CD4-positive, alpha-beta memory T cell (primary cell): ENCODE measurements around the gene VPS41. TPM values are rescaled to one million over a fixed set of nuclear protein-coding genes. Genes with fewer than 3 reads are reported as not detected.

Experiments used
- CTCF ChIA-PET: fragments of 350-600 bp; sonication (Branson Sonifier 250); formaldehyde crosslinking; loops from one replicate; lab custom pipeline; 2021; ENCODE audit warnings: inconsistent platforms; ENCODE audit not compliant: partially characterized antibody; lab: Charles Lee
- POLR2A ChIA-PET: fragments of 350-600 bp; sonication (Branson Sonifier 250); formaldehyde crosslinking; loops from one replicate; lab custom pipeline; 2021; ENCODE audit not compliant: partially characterized antibody; lab: Charles Lee
- DNase-seq, 5 donors: peaks; one replicate each; pipeline versions ENCODE4 v3.0.0 to v3.0.0-alpha.2; 2020 to 2022; ENCODE audit warnings: mixed read lengths in 1 of 5
- H3K27ac ChIP-seq: one replicate; pipeline ENCODE4 v1.7.0; 2013; ENCODE audit warnings: low read depth, low read length
- H3K27me3 ChIP-seq: 2 replicates; pipeline ENCODE4 v1.7.0; 2013; ENCODE audit warnings: mild to moderate bottlenecking, low read length, moderate library complexity; ENCODE audit not compliant: insufficient read depth
- H3K36me3 ChIP-seq: 2 replicates; pipeline ENCODE4 v1.7.0; 2013; ENCODE audit warnings: mild to moderate bottlenecking, low read length, moderate library complexity; ENCODE audit not compliant: insufficient read depth
- H3K4me1 ChIP-seq: 2 replicates; pipeline ENCODE4 v1.7.0; 2013; ENCODE audit warnings: mild to moderate bottlenecking, low read length, moderate library complexity; ENCODE audit not compliant: insufficient read depth
- H3K4me3 ChIP-seq, 2 donors: one replicate each; pipeline ENCODE4 v1.7.0; 2013; ENCODE audit warnings: low read length in 2 of 2, mild to moderate bottlenecking in 1 of 2
- H3K9me3 ChIP-seq, 2 donors: one replicate each; pipeline ENCODE4 v1.7.0; 2013; ENCODE audit warnings: low read length in 2 of 2, control low read depth in 1 of 2; ENCODE audit not compliant: control insufficient read depth in 1 of 2
- H3K27ac Mint-ChIP-seq, 7 donors: one replicate each; pipeline ENCODE4 v1.8.0; 2020 to 2021; ENCODE audit warnings: mixed read lengths in 7 of 7, mild to moderate bottlenecking in 6 of 7, inconsistent platforms in 3 of 7, moderate library complexity in 3 of 7
- H3K27me3 Mint-ChIP-seq, 2 donors: one replicate each; pipeline ENCODE4 v1.8.0; 2020 to 2021; ENCODE audit warnings: mixed read lengths in 2 of 2
- H3K36me3 Mint-ChIP-seq, 2 donors: one replicate each; pipeline ENCODE4 v1.8.0; 2020 to 2021; ENCODE audit warnings: mixed read lengths in 2 of 2, inconsistent platforms in 1 of 2, mild to moderate bottlenecking in 1 of 2
- H3K4me1 Mint-ChIP-seq, 4 donors: one replicate each; pipeline ENCODE4 v1.8.0; 2020 to 2021; ENCODE audit warnings: mixed read lengths in 4 of 4, mild to moderate bottlenecking in 1 of 4
- H3K4me3 Mint-ChIP-seq, 8 donors: one replicate each; pipeline ENCODE4 v1.8.0; 2020 to 2021; ENCODE audit warnings: mixed read lengths in 8 of 8, mild to moderate bottlenecking in 7 of 8, moderate library complexity in 6 of 8, inconsistent platforms in 3 of 8
- H3K9me3 Mint-ChIP-seq, 8 donors: one replicate each; pipeline ENCODE4 v1.8.0; 2020 to 2021; ENCODE audit warnings: mixed read lengths in 8 of 8, mild to moderate bottlenecking in 5 of 8, inconsistent platforms in 3 of 8, moderate library complexity in 1 of 8
- intact Hi-C: fragments of 100-400 bp; cut with micrococcal nuclease; formaldehyde crosslinking; loops from one replicate; pipeline ENCODE4 v1.15.1; 2023
- polyA plus RNA-seq, 2 donors: library from polyadenylated mRNA; unstranded; fragments of 300-500 nt; fragmentation: Illumina TruSeq; gene quantifications; one replicate each; pipeline ENCODE4 v1.2.3, GENCODE V29; 2021
- total RNA-seq, 2 experiments: library from RNA; stranded (reverse); gene quantifications; one replicate each; pipeline ENCODE4 v1.2.3, GENCODE V29; 2021

VPS41 gene
- total and polyA plus RNA-seq, 4 experiments from 2014 or later = 54.6 to 73.3 (median 62.5) TPM

DNA sequence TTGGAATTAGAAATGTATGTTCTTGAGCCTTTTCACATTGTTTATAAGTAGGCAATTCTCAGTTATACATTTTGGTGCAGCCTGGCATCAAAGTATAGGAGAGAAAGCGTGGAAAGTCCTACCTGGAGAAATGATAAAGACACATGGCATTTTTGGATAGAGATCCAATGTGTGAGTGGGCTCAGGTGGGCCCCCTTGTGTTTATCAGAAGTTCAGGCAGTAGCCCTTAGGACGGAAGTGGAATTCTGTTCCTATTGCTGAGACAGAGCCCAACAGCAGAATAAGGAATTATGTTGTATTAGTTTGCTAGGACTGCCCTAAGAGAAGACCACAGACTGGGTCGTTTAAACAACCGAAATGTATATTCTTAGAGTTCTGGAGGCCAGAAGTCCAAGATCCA is 192.6 kb downstream of the VPS41 start:
- no peaks in the 10 kb centered on the region for H3K9me3 ChIP-seq
- no peak for DNase-seq
- no peak overlapping the region for H3K27ac ChIP-seq
- H3K36me3 ChIP-seq = peaks cover 6% of the 10 kb centered on the region
- no peaks in the 10 kb centered on the region for H3K4me1 ChIP-seq
- no peak overlapping the region for H3K4me3 ChIP-seq
- Mint-ChIP-seq H3K27me3 (no peaks in the 10 kb centered on the region), H3K9me3 (peaks cover 8 to 38% (median 19%) of the 10 kb centered on the region in 8 donors), H3K4me1 (no peaks in the 10 kb centered on the region), H3K27ac (no peak overlapping the region), H3K36me3 (peaks cover 14 to 25% of the 10 kb centered on the region in 2 donors), H3K4me3 (no peak overlapping the region)
- ChIA-PET CTCF (no interaction called here), POLR2A (no interaction called here)
- intact Hi-C loops = no loop called here
- H3K27me3 ChIP-seq = no peaks in the 10 kb centered on the region

DNA sequence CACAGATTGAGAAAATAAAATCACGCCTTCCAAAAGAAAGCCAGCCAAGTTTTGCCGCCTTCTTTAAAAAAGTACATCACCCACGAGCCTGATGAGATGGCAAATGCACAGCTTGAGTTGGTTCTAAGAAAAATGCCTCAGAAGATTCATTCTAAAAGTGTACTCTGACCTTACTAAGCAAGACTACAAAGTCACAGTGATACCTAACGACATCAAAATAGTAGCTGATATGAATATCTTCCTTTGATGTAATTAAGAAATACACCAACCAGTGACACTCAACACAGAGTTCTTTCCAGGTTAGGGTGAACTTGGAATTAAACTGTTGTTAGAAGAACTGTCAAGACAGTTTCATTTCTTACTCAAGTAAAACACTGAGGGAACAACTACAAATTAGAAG is 199.9 kb downstream of the VPS41 start:
- Histone ChIP-seq H3K36me3 (no peaks in the 10 kb centered on the region), H3K4me3 (no peak overlapping the region), H3K9me3 (no peaks in the 10 kb centered on the region), H3K27ac (no peak overlapping the region), H3K4me1 (no peaks in the 10 kb centered on the region), H3K27me3 (peaks cover 3% of the 10 kb centered on the region)
- Mint-ChIP-seq H3K4me3 (peak overlapping the region in 1 of 8 donors; percentile 35), H3K9me3 (peaks cover 0 to 6% (median 2%) of the 10 kb centered on the region in 8 donors), H3K27ac (no peak overlapping the region), H3K27me3 (peaks cover 7 to 9% of the 10 kb centered on the region in 2 donors), H3K4me1 (peaks cover 0 to 12% (median 6%) of the 10 kb centered on the region in 4 donors), H3K36me3 (no peaks in the 10 kb centered on the region)
- intact Hi-C loops = no loop called here
- DNase-seq = no peak
- CTCF ChIA-PET = interaction anchor here (0.5 kb wide), 1 partner anchor 1038 kb away, joined by 3 read pairs; no protein-coding TSS in a partner anchor
- POLR2A ChIA-PET = no interaction called here

DNA sequence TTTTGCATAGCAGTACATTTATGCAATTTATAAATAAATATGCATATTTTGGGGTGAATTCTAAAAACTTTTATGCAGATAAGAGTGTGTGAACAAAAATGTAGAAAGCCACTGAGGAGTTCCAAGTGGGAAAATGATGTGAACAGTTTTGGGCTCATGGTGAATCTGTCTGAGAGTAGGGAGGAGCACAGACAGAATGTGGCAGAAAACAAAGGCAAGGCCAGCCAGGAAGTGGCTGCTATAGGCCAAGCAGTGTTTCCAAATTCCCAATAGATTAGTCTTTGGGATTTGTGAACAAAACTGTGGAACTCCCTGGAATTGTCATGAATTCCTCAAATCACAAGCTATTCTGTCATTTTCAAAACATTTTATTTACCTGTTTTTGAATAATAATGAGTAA is 204.2 kb downstream of the VPS41 start:
- Histone ChIP-seq H3K27me3 (peaks cover 3% of the 10 kb centered on the region), H3K9me3 (no peaks in the 10 kb centered on the region), H3K27ac (no peak overlapping the region), H3K4me3 (no peak overlapping the region), H3K36me3 (no peaks in the 10 kb centered on the region), H3K4me1 (no peaks in the 10 kb centered on the region)
- no peak overlapping the region for H3K27ac Mint-ChIP-seq
- peaks cover 0 to 8% (median 3%) of the 10 kb centered on the region in 8 donors for H3K9me3 Mint-ChIP-seq
- ChIA-PET CTCF (no interaction called here), POLR2A (no interaction called here)
- intact Hi-C loops = no loop called here
- no peaks in the 10 kb centered on the region for H3K36me3 Mint-ChIP-seq
- no peak for DNase-seq
- peaks cover 0 to 12% (median 5%) of the 10 kb centered on the region in 4 donors for H3K4me1 Mint-ChIP-seq
- no peak overlapping the region for H3K4me3 Mint-ChIP-seq
- peaks cover 15 to 23% of the 10 kb centered on the region in 2 donors for H3K27me3 Mint-ChIP-seq

DNA sequence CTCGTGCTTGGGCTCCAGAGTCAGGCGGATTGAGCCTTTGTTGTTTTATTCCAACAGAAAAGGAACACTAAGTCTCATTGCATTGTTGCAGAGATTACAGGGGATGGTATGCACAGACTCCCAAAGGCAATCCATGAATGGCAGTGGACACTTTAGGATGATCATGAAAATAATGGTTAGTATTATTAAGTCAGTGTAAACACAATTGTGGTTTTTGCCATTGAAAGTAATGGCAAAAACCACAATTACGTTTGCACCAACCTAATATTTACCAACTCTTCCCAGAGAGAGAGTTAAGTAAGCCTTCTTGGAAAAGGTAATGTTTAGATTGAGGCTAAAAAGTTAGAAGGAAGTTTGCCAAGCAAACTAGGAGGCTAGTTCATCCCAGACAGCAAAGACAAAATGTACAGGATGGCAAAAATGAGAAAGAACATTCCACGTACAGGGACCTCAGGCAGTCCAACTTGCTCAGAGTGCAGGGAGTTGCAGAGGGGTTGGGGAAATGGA is 204.9 kb downstream of the VPS41 start:
- intact Hi-C loops = no loop called here
- CTCF ChIA-PET = no interaction called here

DNA sequence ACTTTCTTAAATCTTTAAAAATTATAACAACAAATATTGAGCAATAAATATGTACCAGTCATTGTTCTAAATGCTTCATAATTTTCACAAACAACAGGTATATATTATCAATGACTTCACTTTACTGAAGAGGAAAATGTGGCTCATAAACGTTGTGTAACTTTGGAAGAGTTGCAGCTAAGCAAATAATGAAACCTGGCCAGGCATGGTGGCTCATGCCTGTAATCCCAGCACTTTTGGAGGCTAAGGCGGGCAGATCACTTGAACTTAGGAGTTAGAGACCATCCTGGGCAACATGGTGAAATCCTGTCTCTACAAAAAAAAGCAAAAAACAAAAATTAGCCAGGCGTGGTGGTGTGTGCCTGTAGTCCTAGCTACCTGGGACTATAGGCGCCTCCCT is 205.9 kb downstream of the VPS41 start:
- H3K4me1 Mint-ChIP-seq = peaks cover 0 to 4% (median 1%) of the 10 kb centered on the region in 4 donors
- Histone ChIP-seq H3K4me3 (no peak overlapping the region), H3K27ac (no peak overlapping the region), H3K27me3 (peaks cover 3% of the 10 kb centered on the region), H3K4me1 (no peaks in the 10 kb centered on the region), H3K36me3 (no peaks in the 10 kb centered on the region), H3K9me3 (no peaks in the 10 kb centered on the region)
- no peaks in the 10 kb centered on the region for H3K36me3 Mint-ChIP-seq
- DNase-seq = no peak
- peaks cover 0 to 8% (median 3%) of the 10 kb centered on the region in 8 donors for H3K9me3 Mint-ChIP-seq
- ChIA-PET POLR2A (no interaction called here), CTCF (no interaction called here)
- H3K27ac Mint-ChIP-seq = no peak overlapping the region
- peaks cover 13 to 22% of the 10 kb centered on the region in 2 donors for H3K27me3 Mint-ChIP-seq
- H3K4me3 Mint-ChIP-seq = no peak overlapping the region
- intact Hi-C loops = no loop called here

More for the DNA sequence above, 204.9 kb downstream of the VPS41 start:
- no peak for DNase-seq
- Histone ChIP-seq H3K9me3 (no peaks in the 10 kb centered on the region), H3K27ac (no peak overlapping the region), H3K4me3 (no peak overlapping the region), H3K36me3 (no peaks in the 10 kb centered on the region), H3K4me1 (no peaks in the 10 kb centered on the region), H3K27me3 (peaks cover 3% of the 10 kb centered on the region)
- POLR2A ChIA-PET = no interaction called here
- Mint-ChIP-seq H3K9me3 (peaks cover 0 to 8% (median 3%) of the 10 kb centered on the region in 8 donors), H3K4me1 (peaks cover 0 to 10% (median 4%) of the 10 kb centered on the region in 4 donors), H3K27me3 (peaks cover 15 to 23% of the 10 kb centered on the region in 2 donors), H3K36me3 (no peaks in the 10 kb centered on the region), H3K27ac (no peak overlapping the region), H3K4me3 (no peak overlapping the region)

DNA sequence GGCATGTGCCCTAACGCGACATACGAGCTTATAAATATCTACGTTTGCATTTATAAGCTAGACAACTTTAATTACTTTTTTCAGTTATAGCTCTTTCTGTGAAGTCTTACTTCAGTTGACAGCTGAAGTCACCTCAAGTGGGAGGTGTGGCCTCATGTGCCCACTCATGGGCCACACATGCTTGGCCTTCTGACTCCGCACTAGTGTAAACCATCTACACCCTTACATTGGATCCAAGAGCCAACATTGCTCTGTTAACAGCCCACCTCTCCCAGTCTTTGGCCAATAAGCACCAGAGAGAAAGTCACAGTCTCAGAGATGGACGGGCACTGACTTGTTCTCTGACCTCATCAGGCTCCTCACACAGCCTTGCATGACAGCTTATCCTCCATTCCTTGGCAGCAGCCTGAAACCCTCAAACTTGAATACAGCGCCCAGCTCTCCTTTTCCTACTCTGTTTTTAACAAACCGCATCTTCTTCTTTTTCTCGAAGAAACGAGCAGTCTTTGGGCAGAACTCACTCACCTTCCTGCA is 206.9 kb downstream of the VPS41 start:
- intact Hi-C loops = no loop called here
- H3K27me3 ChIP-seq = no peaks in the 10 kb centered on the region
- H3K9me3 ChIP-seq = no peaks in the 10 kb centered on the region
- no peak overlapping the region for H3K27ac Mint-ChIP-seq
- DNase-seq = no peak
- H3K27me3 Mint-ChIP-seq = peaks cover 6 to 18% of the 10 kb centered on the region in 2 donors
- peaks cover 0 to 5% (median 3%) of the 10 kb centered on the region in 8 donors for H3K9me3 Mint-ChIP-seq
- H3K27ac ChIP-seq = no peak overlapping the region
- H3K4me3 ChIP-seq = no peak overlapping the region
- POLR2A ChIA-PET = no interaction called here
- H3K4me1 ChIP-seq = no peaks in the 10 kb centered on the region
- no peak overlapping the region for H3K4me3 Mint-ChIP-seq
- H3K36me3 ChIP-seq = no peaks in the 10 kb centered on the region
- H3K4me1 Mint-ChIP-seq = no peaks in the 10 kb centered on the region
- no peaks in the 10 kb centered on the region for H3K36me3 Mint-ChIP-seq
- CTCF ChIA-PET = interaction anchor here (1.2 kb wide), 1 partner anchor 9 kb away, joined by 3 read pairs; no protein-coding TSS in a partner anchor

DNA sequence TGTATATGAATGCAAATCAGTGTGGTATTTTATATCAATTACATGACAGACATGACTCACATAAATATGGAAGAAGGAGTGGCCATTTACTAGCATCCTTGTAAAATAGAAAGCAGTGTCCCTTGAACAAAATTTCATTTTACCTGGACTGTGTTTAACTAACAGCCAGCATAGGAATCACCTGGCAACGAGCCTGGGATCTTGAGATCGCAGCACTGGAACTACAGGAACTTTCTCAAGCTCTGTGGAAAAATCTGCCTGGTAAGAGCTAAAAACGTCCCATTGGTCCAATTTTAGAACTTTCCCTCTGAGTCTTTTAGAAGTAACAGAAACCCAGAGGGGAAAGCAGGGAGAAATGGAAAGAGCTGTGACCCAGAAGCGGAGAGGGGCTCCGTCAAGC is 208.9 kb downstream of the VPS41 start:
- ChIA-PET CTCF (no interaction called here), POLR2A (no interaction called here)
- Mint-ChIP-seq H3K4me1 (no peaks in the 10 kb centered on the region), H3K27ac (no peak overlapping the region), H3K36me3 (no peaks in the 10 kb centered on the region), H3K9me3 (peaks cover 0 to 6% (median 4%) of the 10 kb centered on the region in 8 donors), H3K27me3 (peaks cover 6 to 18% of the 10 kb centered on the region in 2 donors), H3K4me3 (no peak overlapping the region)
- no peak overlapping the region for H3K27ac ChIP-seq
- H3K27me3 ChIP-seq = no peaks in the 10 kb centered on the region
- intact Hi-C loops = no loop called here
- no peak for DNase-seq
- H3K9me3 ChIP-seq = no peaks in the 10 kb centered on the region
- no peaks in the 10 kb centered on the region for H3K36me3 ChIP-seq
- H3K4me3 ChIP-seq = no peak overlapping the region
- no peaks in the 10 kb centered on the region for H3K4me1 ChIP-seq
